Activated B cell treated with CpG ODN at 0.5 μM for 24 hours (primary cell): ENCODE data around the gene TIAL1. TPM values are rescaled to one million over a fixed set of nuclear protein-coding genes. Genes with fewer than 3 reads are reported as not detected.

Experiments
- ATAC-seq: fragments of 200-7000 bp; cut with Tn5 transposase; one replicate; pipeline ENCODE4 v1.10.0; 2021; ENCODE audit warnings: low read depth, mild to moderate bottlenecking, moderate library complexity
- CTCF ChIA-PET: fragments of 350-600 bp; sonication (Branson Sonifier 250); formaldehyde crosslinking; loops from one replicate; lab custom pipeline; 2021; ENCODE audit warnings: antibody characterized with exemption; lab: Charles Lee
- POLR2A ChIA-PET: fragments of 350-600 bp; sonication (Branson Sonifier 250); formaldehyde crosslinking; loops from one replicate; lab custom pipeline; 2021; ENCODE audit warnings: antibody characterized with exemption; lab: Charles Lee
- DNase-seq: peaks from one replicate; pipeline ENCODE4 v3.0.0; 2022
- H3K27ac Mint-ChIP-seq: one replicate; pipeline ENCODE4 v1.8.0; 2020; ENCODE audit warnings: mixed read lengths
- H3K27me3 Mint-ChIP-seq: one replicate; pipeline ENCODE4 v1.8.0; 2021; ENCODE audit warnings: mixed read lengths
- H3K36me3 Mint-ChIP-seq: one replicate; pipeline ENCODE4 v1.8.0; 2021; ENCODE audit warnings: low read depth, mixed read lengths
- H3K4me1 Mint-ChIP-seq: one replicate; pipeline ENCODE4 v1.8.0; 2021; ENCODE audit warnings: mixed read lengths
- H3K4me3 Mint-ChIP-seq: one replicate; pipeline ENCODE4 v1.8.0; 2020; ENCODE audit warnings: mild to moderate bottlenecking, mixed read lengths
- H3K9me3 Mint-ChIP-seq: one replicate; pipeline ENCODE4 v1.8.0; 2020; ENCODE audit warnings: mixed read lengths
- intact Hi-C: fragments of 100-400 bp; cut with micrococcal nuclease; formaldehyde crosslinking; loops from one replicate; pipeline ENCODE4 v1.15.1; 2024
- total RNA-seq: library from RNA; stranded (reverse); gene quantifications from 2 replicates; pipeline ENCODE4 v1.2.3, GENCODE V29; 2022
- TF ChIP-seq, protein P1 (sequence below): fragments of 200-600 bp; IDR thresholded peaks from one replicate; pipeline ENCODE4 v1.8.0; 2022; ENCODE audit warnings: antibody characterized with exemption, mild to moderate bottlenecking

Gene TIAL1
- total RNA-seq, 1 donor from 2014 or later: 155 TPM

DNA sequence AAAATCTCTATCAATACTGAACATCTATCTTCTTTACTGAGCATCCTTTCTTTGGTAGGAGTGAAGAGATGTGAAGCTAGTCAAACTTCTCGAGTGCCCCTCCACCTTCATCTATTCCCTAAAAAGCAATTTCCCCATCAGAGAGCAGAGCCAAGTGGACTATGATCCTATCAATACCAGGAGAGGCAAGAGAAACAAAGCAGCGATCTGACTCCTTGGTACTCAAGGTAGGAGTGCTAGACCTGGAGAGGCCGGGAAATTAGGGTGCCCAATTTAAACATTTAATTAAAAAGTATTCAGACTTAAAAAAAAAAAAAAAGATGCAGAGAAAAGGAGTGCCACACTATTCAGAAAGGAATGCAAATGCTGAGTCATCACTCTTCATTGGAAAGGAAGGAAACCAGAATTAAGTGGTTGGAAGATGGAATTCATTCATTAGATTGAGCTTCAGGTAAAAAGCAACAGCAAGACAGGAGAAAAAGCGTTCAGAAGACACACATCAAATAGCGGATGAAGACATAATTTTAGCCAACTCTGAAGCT, 1.6 kb downstream of the TIAL1 start:
- peak overlapping the region; percentile 95 for H3K4me3 Mint-ChIP-seq
- ChIA-PET POLR2A (interaction anchor here (0.7 to 3.6 kb wide), 10 partner anchors 8 to 840 kb away, joined by 3 to 19 read pairs (median 4); partner anchors contain the start of genes BAG3, CACUL1, INPP5F and RGS10), CTCF (interaction anchor here (1.3 kb wide), 1 partner anchor 396 kb away, joined by 3 read pairs; no protein-coding TSS in a partner anchor)
- intact Hi-C loops: loop anchor here (5.0 to 10.0 kb wide), 2 partner anchors 138 to 1550 kb away; partner anchors contain the start of gene RAB11FIP2
- no peaks in the 10 kb centered on the region for H3K9me3 Mint-ChIP-seq
- ATAC-seq (no peak), DNase-seq (no peak)
- TF ChIP-seq, protein P1, sequence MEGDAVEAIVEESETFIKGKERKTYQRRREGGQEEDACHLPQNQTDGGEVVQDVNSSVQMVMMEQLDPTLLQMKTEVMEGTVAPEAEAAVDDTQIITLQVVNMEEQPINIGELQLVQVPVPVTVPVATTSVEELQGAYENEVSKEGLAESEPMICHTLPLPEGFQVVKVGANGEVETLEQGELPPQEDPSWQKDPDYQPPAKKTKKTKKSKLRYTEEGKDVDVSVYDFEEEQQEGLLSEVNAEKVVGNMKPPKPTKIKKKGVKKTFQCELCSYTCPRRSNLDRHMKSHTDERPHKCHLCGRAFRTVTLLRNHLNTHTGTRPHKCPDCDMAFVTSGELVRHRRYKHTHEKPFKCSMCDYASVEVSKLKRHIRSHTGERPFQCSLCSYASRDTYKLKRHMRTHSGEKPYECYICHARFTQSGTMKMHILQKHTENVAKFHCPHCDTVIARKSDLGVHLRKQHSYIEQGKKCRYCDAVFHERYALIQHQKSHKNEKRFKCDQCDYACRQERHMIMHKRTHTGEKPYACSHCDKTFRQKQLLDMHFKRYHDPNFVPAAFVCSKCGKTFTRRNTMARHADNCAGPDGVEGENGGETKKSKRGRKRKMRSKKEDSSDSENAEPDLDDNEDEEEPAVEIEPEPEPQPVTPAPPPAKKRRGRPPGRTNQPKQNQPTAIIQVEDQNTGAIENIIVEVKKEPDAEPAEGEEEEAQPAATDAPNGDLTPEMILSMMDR: no peak
- peaks cover 58% of the 10 kb centered on the region for H3K4me1 Mint-ChIP-seq
- peaks cover 36% of the 10 kb centered on the region for H3K36me3 Mint-ChIP-seq
- no peaks in the 10 kb centered on the region for H3K27me3 Mint-ChIP-seq
- peak overlapping the region; percentile 97 for H3K27ac Mint-ChIP-seq

DNA sequence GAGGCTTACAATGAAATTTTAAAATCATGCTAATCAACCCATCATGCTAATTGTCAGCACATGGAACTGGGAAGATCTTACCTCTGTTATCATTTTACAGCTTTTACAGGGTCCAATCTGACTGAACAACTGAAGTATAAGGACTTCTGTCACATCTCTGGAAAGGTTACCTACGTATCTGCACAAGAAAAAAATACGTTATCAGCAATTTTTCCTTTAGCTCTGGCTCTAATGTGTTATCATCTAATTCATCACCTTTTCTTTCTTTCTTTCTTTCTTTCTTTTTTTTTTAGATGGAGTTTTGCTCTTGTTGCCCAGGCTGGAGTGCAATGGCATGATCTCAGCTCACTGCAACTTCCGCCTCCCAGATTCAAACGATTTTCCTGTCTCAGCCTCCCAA, 8.7 kb downstream of the TIAL1 start:
- Mint-ChIP-seq H3K4me3 (no peak overlapping the region), H3K4me1 (peaks cover 17% of the 10 kb centered on the region), H3K27ac (no peak overlapping the region), H3K9me3 (no peaks in the 10 kb centered on the region), H3K27me3 (no peaks in the 10 kb centered on the region), H3K36me3 (peaks cover 28% of the 10 kb centered on the region)
- intact Hi-C loops: no loop called here
- ATAC-seq: no peak
- TF ChIP-seq, protein P1: no peak
- no peak for DNase-seq
- POLR2A ChIA-PET: interaction anchor here (0.6 to 1.2 kb wide), 3 partner anchors 8 to 20 kb away, joined by 3 read pairs; no protein-coding TSS in a partner anchor
- CTCF ChIA-PET: no interaction called here

DNA sequence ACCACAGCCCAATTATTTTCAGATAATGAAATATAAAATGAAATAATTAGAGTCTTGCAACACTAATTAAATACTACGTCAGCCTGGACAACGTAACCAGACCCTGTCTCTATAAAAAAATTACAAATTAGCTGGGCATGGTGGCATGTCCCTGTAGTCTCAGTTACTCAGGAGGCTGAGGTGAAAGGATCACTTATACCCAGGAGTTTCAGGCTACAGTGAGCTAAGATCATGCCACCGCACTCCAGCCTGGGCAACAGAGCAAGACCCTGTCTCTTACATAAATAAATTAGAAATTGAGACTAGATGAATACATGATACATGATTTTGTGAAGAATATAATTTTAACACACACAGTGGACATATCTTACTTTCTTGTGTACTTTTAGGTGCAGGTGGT, 18.4 kb downstream of the TIAL1 start:
- no peaks in the 10 kb centered on the region for H3K27me3 Mint-ChIP-seq
- no peaks in the 10 kb centered on the region for H3K9me3 Mint-ChIP-seq
- ChIA-PET POLR2A (no interaction called here), CTCF (no interaction called here)
- no peak overlapping the region for H3K4me3 Mint-ChIP-seq
- intact Hi-C loops: no loop called here
- no peak overlapping the region for H3K27ac Mint-ChIP-seq
- peaks cover 3% of the 10 kb centered on the region for H3K4me1 Mint-ChIP-seq
- no peak for DNase-seq
- no peak for ATAC-seq
- H3K36me3 Mint-ChIP-seq: peaks cover 71% of the 10 kb centered on the region
- TF ChIP-seq, protein P1: no peak

DNA sequence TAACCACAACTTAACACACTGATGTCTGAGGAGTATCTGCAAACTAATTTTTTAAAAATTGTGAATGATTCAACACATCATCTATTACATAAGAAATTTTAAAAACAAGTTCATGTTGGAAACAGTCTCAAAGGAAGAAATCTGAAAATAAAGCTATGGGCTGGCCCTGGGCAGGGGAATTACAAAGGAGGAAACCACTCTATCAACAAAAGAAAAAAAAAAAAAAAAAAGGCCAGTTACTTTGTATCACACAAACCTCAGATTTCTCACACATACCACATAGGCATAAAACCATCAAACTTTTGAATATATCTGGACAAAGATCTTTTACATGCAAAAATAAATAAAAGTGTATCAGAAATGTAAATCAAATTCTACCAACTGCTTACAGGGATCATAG, 20.8 kb downstream of the TIAL1 start:
- H3K36me3 Mint-ChIP-seq: peaks cover 68% of the 10 kb centered on the region
- no peak overlapping the region for H3K27ac Mint-ChIP-seq
- TF ChIP-seq, protein P1: no peak
- no peaks in the 10 kb centered on the region for H3K9me3 Mint-ChIP-seq
- DNase-seq: no peak
- H3K4me1 Mint-ChIP-seq: peaks cover 3% of the 10 kb centered on the region
- intact Hi-C loops: no loop called here
- no peak overlapping the region for H3K4me3 Mint-ChIP-seq
- ChIA-PET POLR2A (interaction anchor here (0.6 kb wide), 1 partner anchor 369 kb away, joined by 5 read pairs; the partner anchor contains the start of gene GRK5), CTCF (no interaction called here)
- no peak for ATAC-seq
- H3K27me3 Mint-ChIP-seq: no peaks in the 10 kb centered on the region

DNA sequence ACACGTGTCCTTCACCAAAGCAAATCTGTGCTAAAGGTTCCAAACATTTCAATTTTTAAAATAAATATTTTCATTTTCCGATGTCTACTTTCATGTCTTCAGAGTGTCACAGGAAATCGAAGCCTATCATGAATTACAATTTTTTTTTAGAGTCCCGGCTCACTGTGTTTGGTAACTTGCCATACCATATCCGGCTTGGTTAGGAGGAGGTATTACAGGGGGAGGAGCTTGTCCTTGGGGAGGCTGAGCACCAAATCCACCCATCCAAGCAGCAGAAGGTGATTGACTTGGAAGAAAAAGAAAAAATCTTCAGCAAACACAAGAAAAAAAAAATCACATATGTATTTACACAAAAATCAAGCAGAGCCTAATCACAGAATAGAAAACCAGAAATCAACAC, 21.3 kb downstream of the TIAL1 start:
- Mint-ChIP-seq H3K4me3 (no peak overlapping the region), H3K27ac (peak overlapping the region; percentile 30), H3K4me1 (peaks cover 3% of the 10 kb centered on the region), H3K9me3 (no peaks in the 10 kb centered on the region), H3K36me3 (peaks cover 68% of the 10 kb centered on the region), H3K27me3 (no peaks in the 10 kb centered on the region)
- TF ChIP-seq, protein P1: no peak
- ChIA-PET CTCF (no interaction called here), POLR2A (interaction anchor here (0.6 to 0.7 kb wide), 2 partner anchors 45 to 368 kb away, joined by 3 to 5 read pairs; partner anchors contain the start of gene GRK5)
- DNase-seq (no peak), ATAC-seq (no peak)
- intact Hi-C loops: no loop called here
